ENCODE data around the gene SLC2A13.

GRCh38 chr12:39795481-39795880, 310.4 kb downstream of the SLC2A13 start:
- TF ChIP-seq POLR2AphosphoS5 (IDR thresholded peaks at IDR 0.05; ENCODE audit: insufficient read depth, low read depth, low read length) = no peak
- TF ChIP-seq EZH2 (IDR thresholded peaks at IDR 0.05; ENCODE audit: borderline replicate concordance, low read depth, low read length, severe bottlenecking) = no peak
- TF ChIP-seq, protein P1, sequence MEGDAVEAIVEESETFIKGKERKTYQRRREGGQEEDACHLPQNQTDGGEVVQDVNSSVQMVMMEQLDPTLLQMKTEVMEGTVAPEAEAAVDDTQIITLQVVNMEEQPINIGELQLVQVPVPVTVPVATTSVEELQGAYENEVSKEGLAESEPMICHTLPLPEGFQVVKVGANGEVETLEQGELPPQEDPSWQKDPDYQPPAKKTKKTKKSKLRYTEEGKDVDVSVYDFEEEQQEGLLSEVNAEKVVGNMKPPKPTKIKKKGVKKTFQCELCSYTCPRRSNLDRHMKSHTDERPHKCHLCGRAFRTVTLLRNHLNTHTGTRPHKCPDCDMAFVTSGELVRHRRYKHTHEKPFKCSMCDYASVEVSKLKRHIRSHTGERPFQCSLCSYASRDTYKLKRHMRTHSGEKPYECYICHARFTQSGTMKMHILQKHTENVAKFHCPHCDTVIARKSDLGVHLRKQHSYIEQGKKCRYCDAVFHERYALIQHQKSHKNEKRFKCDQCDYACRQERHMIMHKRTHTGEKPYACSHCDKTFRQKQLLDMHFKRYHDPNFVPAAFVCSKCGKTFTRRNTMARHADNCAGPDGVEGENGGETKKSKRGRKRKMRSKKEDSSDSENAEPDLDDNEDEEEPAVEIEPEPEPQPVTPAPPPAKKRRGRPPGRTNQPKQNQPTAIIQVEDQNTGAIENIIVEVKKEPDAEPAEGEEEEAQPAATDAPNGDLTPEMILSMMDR (IDR thresholded peaks at IDR 0.05; ENCODE audit: extremely low read depth in 1 of 2, insufficient read depth in 1 of 2, low read depth in 1 of 2, low read length in 2 of 2) = no peak
- no peak for TF ChIP-seq MAX (IDR thresholded peaks at IDR 0.05; ENCODE audit: insufficient read depth, insufficient read length)
